IPS DF 19.7 (cell line): ENCODE data around the gene TXNRD2.

Experiments
- DNase-seq: peaks from one replicate; pipeline ENCODE4 v3.0.0-alpha.2; 2013; ENCODE audit warnings: low read depth, low spot score

TXNRD2 gene

GRCh38 chr22:19941365-19942082 lies at the start of gene TXNRD2, which contains the start of gene COMT:
Gene TXNRD2, minus strand, starts transcription at chr22:19941818. Its CDS starts 15 bp downstream, at chr22:19941803.
Gene COMT, plus strand, starts transcription at chr22:19941772. Its CDS starts 20,755 bp downstream, at chr22:19962527.
- DNase-seq, result no peak

- no peak for DNase-seq
These were observed 49.7 kb upstream of the TXNRD2 start for GRCh38 chr22:19991395-19991644.

DNA sequence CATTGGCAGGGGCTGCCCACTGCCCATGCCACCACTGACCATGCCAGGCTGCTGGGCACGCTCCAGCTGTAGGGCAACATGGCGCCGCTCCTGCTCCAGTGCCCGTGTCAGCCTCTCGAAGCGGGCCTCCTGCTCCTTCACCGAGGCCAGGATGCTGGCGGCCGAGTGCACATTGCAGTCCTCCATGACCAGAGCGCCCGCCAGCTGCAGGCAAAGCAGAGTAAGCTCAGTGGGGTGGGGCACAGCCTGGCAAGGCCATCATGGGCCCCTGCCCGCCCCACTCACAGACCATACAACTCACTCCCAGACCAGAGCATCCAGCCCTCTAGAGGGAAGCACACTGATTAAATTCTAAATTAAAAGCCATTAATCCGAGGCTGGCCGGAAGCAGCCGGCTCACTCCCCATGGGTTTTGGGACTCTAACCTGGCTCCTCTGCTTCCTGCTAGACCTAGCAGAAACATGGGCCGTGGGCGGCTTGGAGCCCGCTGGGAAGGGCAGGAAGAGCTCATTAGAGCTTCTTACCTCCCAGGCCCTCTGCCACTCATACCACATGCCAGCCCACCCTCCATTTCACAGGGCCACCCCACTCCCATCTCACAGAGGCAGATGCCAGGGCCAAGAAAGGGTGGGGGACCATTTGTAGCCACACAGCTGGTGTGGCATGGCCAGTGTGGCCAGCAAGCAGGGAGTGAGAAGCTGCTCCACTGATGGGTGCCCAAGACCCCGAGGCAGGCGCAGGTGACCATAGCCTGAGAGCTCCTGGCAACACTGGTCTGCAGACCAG lies 49.2 kb upstream of the TXNRD2 start:
- DNase-seq, result no peak

DNA sequence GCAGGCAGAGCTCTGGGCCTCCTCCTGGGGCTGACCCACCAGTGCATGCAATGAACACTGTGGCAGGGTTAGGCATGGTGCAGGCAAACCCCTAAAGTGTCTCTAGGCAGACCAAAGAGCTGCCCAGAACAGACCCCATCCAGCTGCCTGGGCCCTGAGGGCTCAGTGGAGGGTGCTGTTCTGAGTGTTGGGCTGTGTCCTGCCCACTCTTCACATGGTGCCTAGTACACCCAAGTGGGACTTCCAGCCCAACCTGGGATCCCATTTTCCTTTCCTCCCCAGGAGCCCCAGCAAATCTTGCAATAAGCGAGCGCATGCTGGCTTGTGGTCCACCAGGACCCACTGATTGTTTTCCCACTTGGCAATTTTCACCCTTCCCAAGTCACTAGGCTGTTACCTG lies 48.6 kb upstream of the TXNRD2 start:
- DNase-seq, result no peak

- DNase-seq, result no peak
These were observed 48.1 kb upstream of the TXNRD2 start for GRCh38 chr22:19989725-19990067.

- no peak for DNase-seq
These were observed 47.5 kb upstream of the TXNRD2 start for GRCh38 chr22:19988965-19989724.

DNA sequence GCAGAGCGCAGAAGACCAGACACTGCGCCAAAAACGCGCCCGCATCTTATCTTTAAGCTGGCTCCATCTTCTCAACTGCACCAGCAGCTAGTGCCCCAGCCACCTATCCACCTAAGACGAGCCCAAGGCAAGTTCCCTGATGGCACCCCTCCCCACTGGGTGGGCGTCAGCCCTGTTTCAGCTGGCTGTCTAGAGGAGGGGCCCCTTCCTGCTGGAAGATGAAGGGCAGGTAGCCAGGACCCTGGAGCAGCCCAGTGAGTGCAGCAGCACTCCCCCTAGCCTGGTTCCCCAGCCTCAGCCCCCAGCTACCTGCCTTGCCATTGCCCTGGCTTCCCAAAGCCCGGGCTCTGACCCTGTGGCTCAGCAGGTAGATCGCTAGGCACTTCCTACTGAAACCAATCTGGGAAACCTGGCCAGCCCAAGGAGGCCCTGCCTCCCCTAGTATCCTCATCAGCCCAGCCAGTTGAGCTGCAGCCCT lies 46.8 kb upstream of the TXNRD2 start:
- no peak for DNase-seq

DNA sequence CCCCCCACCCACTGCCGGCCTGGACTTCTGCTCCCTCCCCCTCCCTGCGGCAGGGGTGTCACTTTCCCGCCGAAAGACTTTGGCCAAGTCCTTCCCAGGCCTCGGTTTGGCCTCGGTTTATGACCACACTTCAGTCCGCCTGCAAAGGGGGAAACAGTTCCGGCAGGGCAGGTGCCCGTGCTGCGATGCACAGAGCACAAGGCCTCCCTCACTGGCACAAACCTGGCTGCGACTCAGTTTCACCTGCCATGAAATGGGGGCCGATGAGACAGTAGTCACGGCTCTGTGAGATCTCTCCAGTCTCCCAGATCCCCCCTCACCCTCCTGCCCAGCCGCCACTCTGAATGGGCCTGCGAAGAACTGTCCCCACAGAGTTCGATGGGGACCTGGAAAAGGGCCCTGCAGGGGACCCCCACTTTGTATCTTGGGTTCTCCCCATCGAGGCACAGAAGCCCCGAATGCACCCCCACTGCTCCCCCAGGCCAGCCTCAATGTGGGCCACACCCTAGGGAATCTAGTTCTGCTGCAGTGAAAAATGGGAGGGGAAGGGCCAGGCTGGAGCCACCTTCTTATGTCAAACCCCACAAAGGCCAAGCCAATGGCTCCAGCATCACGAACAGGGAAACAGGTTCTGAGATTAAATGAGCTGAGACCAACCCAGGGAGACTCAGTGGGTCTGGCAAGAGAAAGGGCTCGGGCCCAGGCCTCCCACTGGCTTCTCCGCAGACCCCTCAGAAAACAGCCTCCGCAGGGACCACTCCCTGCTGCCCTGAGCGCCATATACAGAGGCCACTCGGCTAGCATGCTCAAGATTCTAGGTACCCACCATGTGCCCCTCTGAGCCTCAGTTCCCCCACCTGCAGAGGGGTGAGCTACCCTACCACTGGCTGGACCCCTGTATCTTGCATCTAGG lies 46.0 kb upstream of the TXNRD2 start:
- DNase-seq, result no peak

GRCh38 chr22:19986410-19987341 lies 45.1 kb upstream of the TXNRD2 start:
- no peak for DNase-seq

DNA sequence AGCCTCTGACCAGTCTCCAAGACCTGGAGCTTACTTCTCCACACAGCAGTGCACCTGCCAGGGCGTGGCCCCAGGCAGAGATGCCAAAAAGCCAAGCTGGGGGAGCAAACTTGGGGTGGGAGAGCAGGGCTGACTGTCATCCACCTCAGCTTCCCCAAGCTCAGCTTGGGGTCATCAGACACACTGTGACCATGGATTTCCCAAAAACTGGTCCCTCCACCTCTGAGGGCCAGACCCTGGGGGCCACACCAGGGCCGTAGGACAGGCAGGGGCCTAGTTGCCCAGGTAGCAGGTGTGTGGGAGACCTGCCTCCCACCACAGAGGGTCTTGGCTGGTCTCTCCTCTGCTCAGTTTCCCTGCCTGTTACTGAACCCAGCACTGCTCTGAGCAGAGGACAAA lies 44.4 kb upstream of the TXNRD2 start:
- DNase-seq, result no peak

DNA sequence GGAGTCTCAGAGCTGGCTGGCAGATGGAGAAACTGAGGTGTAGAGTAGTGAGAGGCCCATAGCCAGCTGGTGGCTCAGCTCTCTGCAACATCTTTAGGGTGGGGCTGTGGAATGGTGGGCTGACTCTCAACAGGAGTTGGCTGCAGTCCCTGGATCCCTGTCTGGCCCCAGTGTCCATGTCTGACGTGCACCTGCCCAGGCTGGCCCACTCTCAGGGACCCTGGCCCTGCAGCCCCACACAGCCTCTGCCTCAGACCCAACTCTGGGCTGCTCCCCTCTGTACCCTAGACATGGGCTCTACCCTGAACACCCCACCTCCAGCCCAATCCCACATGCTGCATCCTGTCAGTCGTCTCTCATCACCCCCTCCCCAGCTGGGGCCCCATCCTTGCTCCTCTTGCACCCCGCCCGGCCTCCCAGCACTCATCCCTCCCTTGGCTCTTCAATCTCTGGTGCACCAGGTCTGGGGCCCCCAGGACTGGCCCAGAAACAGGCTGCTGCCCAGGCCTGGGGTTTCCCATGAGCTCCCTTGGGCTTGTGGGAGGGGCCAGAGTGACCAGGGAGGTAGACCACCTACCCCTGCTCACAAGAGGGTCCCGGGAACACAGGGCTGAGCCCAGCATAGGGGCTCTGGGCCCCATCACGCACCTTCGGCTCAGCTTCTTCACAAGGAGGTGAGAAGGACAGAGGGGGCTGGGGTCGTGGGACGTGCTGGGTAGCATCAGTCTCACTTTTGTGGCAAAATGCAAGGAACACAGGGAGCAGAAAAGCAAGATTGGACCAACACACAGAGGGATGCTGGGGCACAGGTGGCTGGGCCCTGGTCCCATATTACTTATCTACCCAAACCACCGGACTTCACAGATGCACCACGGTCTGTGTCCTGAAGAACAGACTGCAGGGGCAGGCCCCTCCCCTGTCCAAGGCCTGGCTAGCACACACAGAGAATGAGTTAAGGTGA lies 43.5 kb upstream of the TXNRD2 start:
- no peak for DNase-seq

DNA sequence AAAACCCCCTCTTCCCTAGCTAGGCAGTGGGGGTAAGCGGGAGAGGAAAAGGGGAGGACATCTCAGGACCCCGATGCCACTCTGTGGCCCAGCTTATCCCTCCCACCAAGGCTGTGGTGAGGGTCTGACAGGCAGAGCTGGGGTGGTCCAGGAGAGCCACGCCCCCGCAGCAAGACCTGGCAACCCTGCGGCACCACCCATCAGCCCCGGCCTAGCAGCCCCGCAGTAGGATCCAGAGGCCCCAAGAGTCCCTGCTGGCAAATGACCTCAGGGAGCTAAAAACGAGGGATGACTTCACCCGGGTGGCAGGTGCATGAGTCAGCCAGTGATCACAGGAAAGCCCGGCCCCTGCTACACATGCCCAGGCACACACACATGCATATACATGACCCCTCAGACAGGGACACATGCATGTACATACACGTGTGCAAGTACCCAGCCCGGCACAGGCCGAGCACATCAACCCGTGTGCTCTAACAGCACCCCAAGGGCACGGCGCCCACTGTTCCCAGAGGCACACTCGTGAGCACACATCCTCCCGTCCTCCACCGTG lies 42.7 kb upstream of the TXNRD2 start:
- no peak for DNase-seq

DNA sequence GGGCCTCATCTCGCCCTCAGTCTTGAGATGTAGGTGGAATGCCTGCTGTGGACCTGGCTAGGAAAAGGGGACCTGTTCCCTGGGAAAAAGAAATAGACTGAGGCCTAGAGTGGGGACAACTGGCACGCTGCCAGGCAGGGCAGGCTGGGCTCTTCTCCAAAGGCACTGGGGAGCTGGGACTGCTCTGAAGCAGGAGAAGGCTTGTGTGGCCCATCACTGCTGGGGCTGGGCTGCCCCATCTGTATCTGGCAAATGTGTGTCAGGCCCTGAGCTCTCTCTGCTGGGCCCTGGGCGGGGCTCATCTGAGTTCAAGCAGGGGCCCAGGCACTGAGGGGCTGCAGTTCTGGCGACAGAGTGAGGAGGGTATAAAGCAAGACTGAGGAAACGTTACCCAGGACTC lies 42.1 kb upstream of the TXNRD2 start:
- no peak for DNase-seq

DNA sequence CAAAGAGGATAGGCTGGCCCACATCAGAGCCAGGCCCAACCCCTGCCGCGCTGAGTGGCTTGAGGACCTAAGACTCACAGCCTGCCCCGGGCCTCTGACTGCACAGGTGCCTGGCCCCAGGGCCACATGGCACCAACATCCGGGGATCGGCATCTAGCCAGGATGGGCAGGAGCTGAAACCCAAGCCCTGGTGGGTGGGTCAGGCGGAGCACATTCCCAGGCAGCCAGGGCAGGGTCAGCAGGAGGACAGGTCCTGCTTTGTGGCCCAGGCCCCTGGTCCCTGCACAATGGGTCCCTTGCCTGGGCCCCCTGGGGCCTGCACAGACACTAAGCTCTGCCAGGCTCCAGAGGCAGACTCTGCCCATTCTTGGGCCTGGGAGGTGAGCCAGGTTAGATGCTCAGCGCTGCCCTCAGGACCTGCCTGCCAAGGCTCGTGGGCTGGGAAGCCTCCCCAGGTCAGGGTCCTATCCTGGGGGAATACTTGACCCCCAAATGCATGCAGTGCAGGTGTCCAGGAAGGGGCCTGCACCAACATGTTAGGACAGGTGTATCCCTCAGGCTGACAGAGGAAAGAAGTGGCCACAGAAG lies 41.5 kb upstream of the TXNRD2 start:
- DNase-seq, result no peak

DNA sequence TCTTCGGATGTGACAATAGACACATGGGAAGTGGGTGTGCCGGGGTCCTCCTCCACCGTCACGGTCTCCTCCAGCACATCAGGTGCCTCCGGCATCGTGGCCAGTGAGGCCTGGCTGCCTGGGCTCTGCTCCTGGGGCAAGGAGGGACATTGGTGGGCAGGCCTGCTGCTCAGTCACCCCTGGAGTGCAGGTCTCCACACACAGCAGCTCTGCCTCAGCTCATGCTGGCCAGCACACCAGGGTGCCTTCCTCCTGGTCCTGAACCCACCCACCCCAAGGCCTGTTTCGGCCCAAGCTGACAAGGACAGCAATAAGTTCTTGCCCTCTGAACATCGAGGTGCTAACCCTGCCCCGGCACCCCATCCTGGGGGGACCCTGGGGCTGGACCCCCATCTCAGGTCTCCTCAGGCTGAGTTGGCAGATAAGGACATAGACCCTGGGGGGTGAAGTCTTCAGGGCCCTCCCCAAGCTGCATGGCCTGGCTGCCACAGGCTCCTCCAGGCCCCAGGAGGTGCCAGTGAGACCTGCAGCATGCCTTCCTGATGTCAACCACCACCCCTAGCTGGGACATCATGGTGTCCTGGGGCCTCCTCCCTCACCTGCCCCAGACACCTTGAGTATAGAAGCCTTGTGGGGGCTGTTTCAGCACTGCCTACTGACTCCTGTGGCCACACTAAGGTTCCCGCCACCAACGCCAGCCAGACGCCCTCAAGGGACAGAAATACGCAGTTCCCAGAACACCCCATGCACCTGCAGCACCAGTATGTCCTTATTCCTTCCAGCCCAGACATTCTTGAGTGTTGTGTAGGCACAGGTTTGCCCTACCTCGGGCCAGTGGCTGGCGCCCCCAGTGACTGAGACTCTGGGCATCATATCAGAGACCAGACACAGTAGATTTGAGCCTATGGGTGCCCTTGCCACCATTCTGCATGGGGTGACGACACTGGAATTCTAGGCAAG lies 40.6 kb upstream of the TXNRD2 start:
- no peak for DNase-seq

DNA sequence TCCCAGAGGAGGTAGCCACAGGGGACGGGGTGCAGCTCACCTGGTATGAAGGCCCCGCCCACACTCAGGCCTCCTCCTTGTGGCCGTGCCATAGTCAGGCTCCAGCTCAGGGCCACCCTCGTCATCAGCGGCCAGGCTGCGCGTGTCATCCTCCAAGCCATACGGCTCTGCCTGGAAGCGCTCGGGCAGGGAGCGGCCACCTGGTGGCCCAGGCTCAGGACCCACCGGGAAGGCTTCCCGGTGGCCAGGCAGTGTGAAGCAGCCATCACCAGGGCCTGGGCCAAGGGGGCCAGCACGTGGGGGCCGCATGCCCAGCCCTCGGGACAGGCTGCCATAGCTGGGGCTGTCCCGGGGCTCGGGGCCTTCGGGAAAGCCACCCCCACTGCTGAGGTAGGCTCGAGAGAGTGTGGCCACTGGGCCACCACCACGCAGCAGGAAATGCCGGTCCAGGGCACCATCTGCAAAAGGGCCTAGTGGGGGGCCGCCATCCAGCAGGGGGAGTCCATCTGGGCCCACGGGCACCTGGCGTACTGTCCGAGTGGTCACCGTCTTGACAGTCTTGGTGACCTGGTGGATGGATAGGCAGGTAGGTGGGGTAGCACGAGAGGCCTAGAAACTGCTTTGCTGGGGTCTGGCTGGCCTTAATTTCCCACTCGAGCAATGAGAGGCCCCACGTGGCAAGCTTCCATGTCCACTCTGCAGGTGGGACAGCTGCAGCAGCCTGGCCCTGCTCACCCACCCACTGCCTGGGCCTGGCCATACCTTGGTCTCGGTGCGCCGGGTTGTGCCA lies 39.7 kb upstream of the TXNRD2 start:
- no peak for DNase-seq

DNA sequence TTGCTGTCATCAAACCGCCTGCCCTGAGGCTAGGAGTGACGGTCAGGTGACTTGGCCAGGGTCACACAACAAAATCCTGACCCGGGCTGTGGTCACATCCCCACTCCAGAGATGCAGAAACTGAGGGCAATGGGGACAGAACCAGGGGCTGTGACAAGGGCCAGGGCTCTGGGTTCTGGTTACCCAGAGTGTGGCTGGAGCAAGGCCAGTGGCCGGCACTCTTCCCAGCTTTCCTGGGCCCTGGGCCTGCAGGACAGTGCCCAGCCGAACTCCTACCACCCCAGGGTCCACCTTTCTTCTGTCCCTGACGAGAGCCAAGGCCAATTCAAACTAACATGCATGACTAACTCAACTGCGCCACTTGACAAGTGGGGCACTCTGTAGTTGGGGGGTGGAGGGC lies 39.1 kb upstream of the TXNRD2 start:
- no peak for DNase-seq
